DMS79 (cell line): ENCODE data around the gene WIPF1.

Experiments
- DNase-seq: peaks from one replicate; lab custom pipeline; 2025; lab: John Stamatoyannopoulos, UW

The WIPF1 gene

DNA sequence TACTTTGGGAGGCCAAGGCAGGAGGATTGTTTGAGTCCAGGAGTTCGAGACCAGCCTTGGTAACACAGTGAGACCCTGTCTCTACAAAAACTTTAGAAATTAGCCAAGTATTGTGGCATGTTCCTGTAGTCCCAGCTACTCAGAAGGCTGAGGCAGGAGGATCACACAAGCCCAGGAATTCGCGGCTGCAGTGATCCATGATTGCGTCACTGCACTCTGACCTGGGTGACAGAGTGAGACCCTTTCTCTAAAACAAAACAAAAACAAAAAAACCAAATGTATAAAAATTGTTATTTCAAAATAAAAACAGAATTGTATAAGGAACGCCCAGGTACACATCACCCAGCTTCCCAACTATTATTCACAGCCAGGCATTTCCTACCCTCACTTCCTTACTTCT, 56.7 kb downstream of the WIPF1 start:
- no peak for DNase-seq

DNA sequence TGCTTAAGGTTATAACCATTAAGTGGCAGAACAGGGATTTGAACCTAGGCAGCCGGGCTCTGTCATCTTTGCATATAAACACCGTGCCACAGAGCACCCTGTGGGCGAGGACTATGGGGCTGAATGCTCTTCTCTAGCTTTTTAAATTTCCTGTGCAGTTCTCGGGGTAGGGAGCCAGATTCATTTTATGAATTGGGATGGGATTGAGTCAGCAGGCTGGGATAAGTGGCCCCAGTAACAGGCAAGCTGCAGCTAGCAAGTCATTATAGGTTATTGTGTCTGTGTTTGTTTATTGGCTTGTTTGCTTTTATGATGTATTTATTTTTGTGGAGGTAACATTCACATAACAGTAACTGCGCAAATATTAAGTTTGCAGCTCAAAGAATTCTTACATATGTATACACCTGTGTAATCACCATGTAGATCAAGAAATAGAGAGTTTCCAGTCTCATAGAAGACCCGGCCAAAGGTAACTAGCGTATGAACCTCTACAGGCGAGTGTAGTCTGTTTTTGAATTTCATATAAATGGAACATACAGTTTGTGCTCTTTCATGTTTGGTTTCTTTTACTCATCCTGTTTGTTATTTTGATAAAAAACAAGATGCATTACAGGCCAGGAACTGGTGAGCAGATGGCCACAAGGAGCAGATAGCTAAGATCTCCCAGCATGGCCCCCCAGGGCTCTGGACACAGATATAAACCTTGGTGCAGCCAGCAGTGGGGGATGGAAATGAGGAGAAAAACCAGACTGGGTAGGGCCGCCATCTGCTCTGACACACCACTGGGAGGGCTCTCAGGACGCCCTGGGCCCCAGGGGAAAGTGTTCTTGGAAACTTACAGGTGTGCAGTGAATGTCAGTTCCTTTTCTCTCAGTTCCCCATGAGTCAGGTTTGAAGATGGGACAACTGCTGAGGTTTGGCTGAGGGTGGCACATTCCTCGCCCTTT, 61.6 kb downstream of the WIPF1 start:
- DNase-seq, result no peak

DNA sequence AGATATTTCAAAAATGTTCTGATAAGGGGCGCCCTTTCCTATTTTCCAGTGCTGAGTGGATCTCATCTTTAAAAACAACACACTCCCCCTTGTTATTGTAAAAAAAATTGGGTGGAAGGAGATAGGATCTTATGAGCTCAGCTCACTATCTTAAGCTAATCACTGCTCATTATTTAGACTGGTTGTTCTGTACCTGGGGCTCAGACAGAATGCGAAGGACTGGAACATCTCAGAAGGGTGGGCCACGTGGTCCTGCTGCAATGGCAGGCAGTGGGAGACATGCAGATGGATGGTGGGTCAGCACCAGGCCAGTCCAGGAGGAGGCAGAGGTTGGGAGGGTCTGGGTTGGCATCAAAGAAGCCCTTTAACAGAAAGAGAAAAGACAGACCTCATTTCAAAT, 62.5 kb downstream of the WIPF1 start:
- no peak for DNase-seq

DNA sequence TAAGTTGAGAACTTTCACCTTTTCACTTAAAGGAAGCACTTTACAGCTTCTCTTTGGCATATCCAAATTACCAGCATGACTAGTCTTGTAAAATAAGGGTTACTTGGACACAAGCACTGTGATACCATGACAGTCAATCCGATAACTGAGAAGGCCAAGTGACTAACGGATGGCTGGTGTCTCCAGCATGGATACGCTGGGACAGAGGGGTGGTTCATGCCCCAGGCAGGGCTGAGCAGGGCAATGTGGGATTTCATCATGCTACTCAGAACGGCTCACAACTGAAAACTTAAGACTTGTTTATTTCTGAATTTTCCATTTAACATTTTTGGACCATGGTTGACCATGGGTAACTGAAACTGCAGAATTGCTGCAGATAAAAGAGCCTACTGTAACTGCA, 67.7 kb downstream of the WIPF1 start:
- DNase-seq, result no peak

DNA sequence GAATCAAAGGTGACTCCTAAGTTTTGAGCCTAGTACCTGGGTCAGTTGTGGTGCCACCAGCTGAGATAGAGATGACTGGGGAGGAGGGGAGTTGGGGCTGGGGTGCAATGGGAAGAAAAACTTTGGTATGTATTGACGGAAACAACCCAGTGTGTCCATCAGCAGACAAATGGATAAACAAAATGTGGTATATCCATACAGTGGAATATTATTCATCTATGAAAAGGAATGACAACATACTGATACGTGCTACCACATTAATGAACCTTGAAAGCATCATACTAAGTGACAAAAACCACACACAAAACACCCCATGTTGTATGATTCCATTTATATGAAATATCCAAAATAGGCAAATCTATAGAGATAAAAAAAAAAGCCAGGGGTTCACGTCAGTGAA, 69.6 kb downstream of the WIPF1 start:
- DNase-seq, result no peak

DNA sequence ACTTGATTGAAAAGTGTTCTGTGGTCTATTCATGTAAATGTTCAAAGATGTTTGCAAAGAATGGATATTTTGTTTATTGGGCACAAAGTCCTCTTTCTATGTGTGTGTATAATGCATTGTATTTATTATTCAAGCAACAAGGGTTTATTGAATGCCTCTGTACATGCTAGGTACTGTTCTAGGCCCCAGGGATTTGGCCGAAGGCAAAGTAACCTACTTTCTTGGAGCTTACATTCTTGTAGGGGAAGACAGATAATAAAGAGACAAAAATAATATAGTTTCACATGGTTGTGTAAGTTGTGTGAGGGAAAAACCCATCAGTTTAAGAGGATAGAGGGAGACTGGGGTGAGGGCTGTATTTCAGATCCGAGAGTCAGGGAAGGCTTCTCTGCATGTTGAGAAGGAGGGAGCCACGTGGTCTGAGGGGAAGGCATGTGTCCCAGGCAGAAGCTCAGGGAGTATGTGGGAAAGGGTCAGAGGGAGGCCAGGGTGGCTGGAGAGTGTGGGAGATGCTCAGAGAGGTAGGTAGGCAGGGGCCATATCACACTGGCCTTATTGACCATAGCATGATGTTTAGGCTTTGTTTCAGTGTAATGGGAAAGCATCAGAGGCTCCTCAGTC, 70.4 kb downstream of the WIPF1 start:
- DNase-seq, result no peak

DNA sequence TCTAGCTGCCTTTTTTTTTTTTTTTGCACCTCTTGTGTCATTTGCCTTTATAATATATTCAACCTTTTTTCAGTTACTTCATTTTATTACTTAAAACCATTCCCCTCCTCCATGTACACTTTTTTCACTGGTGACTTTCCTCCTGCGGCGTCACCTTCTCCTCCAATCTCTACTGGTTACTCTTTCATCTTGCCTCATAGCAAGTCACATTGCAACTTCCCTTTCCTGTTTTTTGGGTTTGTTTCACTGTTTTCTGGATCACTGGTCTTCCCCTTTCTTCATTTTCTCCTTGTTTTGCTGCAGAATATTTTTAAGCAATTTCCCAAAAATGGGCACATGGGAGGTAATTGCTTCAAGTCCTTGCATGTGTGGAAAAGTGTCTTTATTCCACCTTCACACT, 73.1 kb downstream of the WIPF1 start:
- DNase-seq, result no peak

DNA sequence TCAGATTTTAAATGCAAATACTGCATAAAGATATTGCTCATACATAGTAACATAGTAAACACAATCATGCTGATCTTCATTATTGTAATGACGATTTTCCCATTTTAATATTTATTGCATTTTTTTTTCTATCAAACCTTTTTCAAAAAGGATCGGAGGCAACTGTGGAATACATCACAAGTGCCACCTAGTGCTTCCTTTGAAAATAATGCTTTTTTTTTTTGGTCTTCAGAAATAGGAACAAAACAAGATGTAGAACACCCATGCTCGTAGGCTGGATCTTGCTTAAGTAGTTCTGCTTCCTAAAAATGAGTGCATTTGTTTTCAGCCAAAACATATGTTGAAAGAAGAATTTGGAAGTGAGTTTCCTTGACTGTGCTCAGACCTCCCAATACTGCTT, 75.1 kb downstream of the WIPF1 start:
- no peak for DNase-seq

DNA sequence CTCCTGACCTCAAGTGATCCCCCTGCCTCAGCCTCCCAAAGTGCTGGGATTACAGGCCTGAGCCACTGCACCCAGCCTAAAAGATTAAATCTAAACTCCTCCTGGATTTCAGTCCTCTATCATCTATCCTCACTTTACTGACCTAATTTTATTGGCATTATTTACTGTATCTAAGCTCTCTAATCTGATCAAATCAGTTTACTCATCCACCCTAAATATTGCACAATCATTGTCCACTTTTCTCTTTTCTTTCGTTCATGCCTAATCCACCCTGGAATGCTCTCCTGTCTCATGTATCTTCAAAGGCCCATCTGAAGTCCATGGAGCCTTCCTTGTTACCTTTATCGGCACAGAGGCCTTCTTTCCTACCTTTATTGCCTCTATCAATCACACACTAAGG, 79.2 kb downstream of the WIPF1 start:
- DNase-seq, result no peak

DNA sequence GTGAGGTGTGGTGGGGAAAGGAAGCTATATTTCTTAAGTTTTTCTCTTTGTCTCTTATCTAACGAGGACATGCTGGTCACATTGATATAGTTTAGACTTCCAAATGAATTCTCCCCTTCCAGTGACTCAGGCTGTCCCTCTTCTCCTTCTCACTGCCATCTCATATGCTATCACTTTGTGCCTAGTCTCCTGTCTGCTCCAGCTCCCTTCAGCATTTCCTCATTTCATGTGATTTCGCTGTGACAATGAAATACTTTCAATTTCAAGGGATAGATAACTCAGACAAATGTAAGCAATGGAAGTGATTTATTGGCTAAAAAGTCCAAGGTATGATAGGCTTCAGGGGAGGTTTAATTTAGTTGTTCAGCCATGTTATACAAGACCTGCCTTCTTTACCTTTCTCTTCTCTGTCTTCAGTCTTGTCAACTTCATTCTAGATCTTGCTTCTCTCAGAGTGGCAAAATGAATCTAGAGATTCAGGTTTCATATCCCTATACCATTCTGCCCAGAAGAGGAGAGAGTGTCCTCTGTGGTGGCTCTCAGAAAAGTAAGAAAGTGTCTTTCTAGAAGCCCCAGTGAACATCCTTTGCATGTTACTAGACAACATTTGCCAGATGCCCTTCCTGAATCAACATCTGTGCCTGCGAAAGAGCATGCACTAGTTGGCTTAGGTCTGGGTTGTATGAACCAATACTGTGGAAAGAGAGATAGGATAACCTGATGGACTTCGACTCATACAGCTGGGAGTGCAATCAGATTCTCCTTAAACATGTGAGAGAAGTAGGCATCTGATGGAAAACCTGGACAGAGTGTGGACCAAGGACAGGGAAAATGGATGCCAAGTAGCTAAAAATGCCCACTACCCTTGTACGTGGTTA, 80.9 kb downstream of the WIPF1 start:
- no peak for DNase-seq

DNA sequence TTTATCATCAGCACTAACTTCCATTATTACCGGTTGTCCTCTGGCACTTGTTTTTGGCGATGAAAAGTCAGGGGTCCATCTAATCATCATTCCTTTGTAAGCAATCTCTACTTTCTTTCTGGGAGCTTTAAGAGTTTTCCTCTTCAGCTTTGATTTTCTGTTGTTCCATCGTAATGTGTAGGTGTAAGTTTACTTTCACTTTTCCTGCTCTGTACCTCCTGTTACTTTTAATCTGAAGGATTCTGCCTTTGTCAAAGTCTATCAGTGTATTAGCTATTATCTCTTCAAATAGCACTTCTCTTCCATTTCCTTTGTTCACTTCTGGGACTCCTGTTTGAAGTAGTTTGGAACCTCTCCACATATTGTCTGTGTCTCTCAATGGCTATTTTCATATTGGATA, 85.3 kb downstream of the WIPF1 start:
- no peak for DNase-seq

DNA sequence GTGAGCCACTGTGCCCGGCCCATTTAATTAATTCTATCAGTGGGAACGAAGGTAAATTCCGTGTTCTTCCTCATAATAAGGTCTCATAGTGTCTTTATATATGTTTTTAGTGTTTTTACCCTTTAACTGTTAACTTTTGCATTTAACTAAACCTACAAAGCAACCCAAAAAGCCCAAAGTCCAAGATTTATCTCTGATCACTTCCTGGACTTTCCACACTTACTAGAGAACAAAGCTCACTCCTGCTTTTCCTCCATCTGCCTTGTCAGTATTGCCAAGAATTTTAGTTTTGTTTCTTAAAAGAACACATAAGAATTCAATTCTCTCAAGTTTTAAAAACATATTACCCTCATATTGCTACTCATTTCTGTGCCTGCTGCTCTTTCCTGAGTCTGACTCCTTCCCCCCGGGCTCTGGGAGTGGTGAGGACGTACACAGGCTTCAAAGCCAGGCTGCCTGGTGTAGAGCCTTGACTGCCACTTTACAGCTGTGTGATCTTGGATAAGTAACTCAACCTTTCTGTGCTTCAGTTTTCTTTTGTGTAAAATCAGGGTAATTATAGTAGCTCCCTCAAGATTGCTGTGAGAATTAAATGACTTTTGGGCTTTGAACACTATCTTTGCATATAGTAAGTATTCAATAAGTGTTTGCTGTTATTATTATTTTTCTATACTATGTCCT, 85.9 kb downstream of the WIPF1 start:
- DNase-seq, result no peak

DNA sequence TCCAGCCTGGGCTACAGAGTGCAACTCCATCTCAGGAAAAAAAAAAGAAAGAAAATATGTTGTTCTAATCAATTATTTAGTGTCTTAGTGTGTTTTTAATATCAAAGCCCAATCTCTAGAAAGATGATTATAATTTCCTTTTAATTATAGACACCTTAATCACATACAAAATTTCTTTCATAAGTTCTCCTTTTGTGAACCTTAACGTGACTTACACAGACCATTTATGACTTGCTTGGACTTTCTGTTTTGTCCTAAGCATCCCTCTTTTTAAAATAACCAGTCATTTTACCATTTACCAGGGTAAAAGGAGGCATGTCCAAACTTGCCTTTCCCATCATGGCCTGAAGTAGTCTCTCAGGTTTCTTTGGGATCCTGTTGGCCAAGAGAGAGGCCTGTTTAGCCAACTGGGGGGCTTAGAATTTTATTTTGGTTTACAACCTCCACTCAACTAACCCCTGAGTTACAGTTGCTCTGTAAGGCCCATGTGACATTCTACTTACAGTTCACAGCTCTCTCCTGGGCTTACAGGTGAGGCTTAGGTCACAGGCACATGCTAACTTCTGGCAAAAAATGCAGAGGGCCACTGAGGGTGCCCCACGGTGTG, 86.9 kb downstream of the WIPF1 start:
- peak; percentile 1 for DNase-seq
